H54 (cell line): ENCODE measurements around the gene GULP1.
A peak's percentile ranks its signal among the peaks of the same experiment; 100 is the strongest.
"Not testable (repeated sequence)": the region's sequence is repeated elsewhere in the genome, so short reads cannot be mapped to it uniquely, and the experiment has no call there.

Experiments used
- DNase-seq: peaks from one replicate; pipeline ENCODE4 v3.0.0; 2011; ENCODE audit warnings: low spot score, mixed read lengths; ENCODE audit not compliant: insufficient read length
- FAIRE-seq: peaks from 3 replicates; lab custom pipeline; 2011; peaks lifted over from hg19 to GRCh38; lab: Jason Lieb, UNC
- POLR2A ChIP-seq: IDR thresholded peaks from 2 replicates; pipeline ENCODE4 v1.6.1; 2011; ENCODE audit warnings: low read depth, mild to moderate bottlenecking, low read length

The GULP1 gene

GRCh38 chr2:188576651-188577050 lies 285.0 kb downstream of the GULP1 start:
- no peak for FAIRE-seq

GRCh38 chr2:188577231-188577630 lies 285.6 kb downstream of the GULP1 start:
- DNase-seq (no peak), FAIRE-seq (no peak)
- no peak for TF ChIP-seq POLR2A

More at GRCh38 chr2:188576651-188577050, 285.0 kb downstream of the GULP1 start:
- no peak for DNase-seq
- TF ChIP-seq POLR2A, result no peak

GRCh38 chr2:188580738-188581137 lies 289.1 kb downstream of the GULP1 start:
- no peak for DNase-seq
- FAIRE-seq, result no peak
- no peak for TF ChIP-seq POLR2A

- no peak for TF ChIP-seq POLR2A
- DNase-seq (no peak), FAIRE-seq (no peak)
Measured at GRCh38 chr2:188582211-188582610, 290.5 kb downstream of the GULP1 start.

- no peak for DNase-seq
- no peak for TF ChIP-seq POLR2A
- peak; percentile 41 for FAIRE-seq
Measured at GRCh38 chr2:188588235-188588634, 296.6 kb downstream of the GULP1 start.

GRCh38 chr2:188596054-188596453 lies 304.4 kb downstream of the GULP1 start:
- no peak for TF ChIP-seq POLR2A
- DNase-seq, result no peak
- no peak for FAIRE-seq

- TF ChIP-seq POLR2A, result no peak
- FAIRE-seq (peak; percentile 23), DNase-seq (no peak)
Measured at GRCh38 chr2:188598551-188598950, 306.9 kb downstream of the GULP1 start.

GRCh38 chr2:188599140-188599539 lies 307.5 kb downstream of the GULP1 start:
- no peak for TF ChIP-seq POLR2A
- FAIRE-seq (no peak), DNase-seq (no peak)

GRCh38 chr2:188600536-188601210 lies 309.0 kb downstream of the GULP1 start:
- no peak for TF ChIP-seq POLR2A
- no peak for DNase-seq
- no peak for FAIRE-seq

GRCh38 chr2:188601391-188601790 lies 309.7 kb downstream of the GULP1 start:
- FAIRE-seq, result no peak
- DNase-seq, result no peak
- TF ChIP-seq POLR2A, result no peak

- no peak for DNase-seq
- no peak for FAIRE-seq
Measured at GRCh38 chr2:188601927-188602326, 310.3 kb downstream of the GULP1 start.

GRCh38 chr2:188604579-188604978 lies 312.9 kb downstream of the GULP1 start:
- FAIRE-seq (no peak), DNase-seq (no peak)
- no peak for TF ChIP-seq POLR2A

More at GRCh38 chr2:188601927-188602326, 310.3 kb downstream of the GULP1 start:
- no peak for TF ChIP-seq POLR2A

GRCh38 chr2:188605609-188606584 lies 314.2 kb downstream of the GULP1 start:
- FAIRE-seq, result not testable (repeated sequence)

GRCh38 chr2:188606596-188606995 lies 314.9 kb downstream of the GULP1 start:
- not testable (repeated sequence) for FAIRE-seq

More at GRCh38 chr2:188605609-188606584, 314.2 kb downstream of the GULP1 start:
- DNase-seq, result not testable (repeated sequence)

GRCh38 chr2:188607501-188607900 lies 315.8 kb downstream of the GULP1 start:
- FAIRE-seq (peak; percentile 36), DNase-seq (no peak)
- TF ChIP-seq POLR2A, result no peak

More at GRCh38 chr2:188606596-188606995, 314.9 kb downstream of the GULP1 start:
- DNase-seq, result not testable (repeated sequence)
